IMR-90 (cell line): ENCODE results near the gene EDEM3. TPM values are rescaled to one million over a fixed set of nuclear protein-coding genes. Genes with fewer than 3 reads are reported as not detected.

Experiments used
- ATAC-seq: fragments of 200-7000 bp; cut with Tn5 transposase; 2 replicates; pipeline ENCODE4 v1.9.1; 2020; ENCODE audit warnings: low read depth, mild to moderate bottlenecking, moderate library complexity
- BruUV-seq: library from RNA; stranded (reverse); fragments of 400-500 nt; replicated peaks from 2 replicates; lab custom pipeline; 2021; lab: Mats Ljungman, UMichigan
- CTCF ChIA-PET: fragments of 300-600 bp; formaldehyde crosslinking; extraction: SDS; loops from one replicate; lab custom pipeline; 2021; ENCODE audit warnings: antibody characterized with exemption; lab: Yijun Ruan, JAX
- POLR2A ChIA-PET: fragments of 300-600 bp; sonication (Branson Sonifier 250); formaldehyde crosslinking; loops from one replicate; lab custom pipeline; 2022; ENCODE audit warnings: antibody characterized with exemption; ENCODE audit not compliant: unreplicated experiment; lab: Charles Lee
- DNase-seq: peaks from one replicate; pipeline ENCODE4 v3.0.0; 2013
- H2AFZ ChIP-seq: replicated peaks from 2 replicates; pipeline ENCODE3; 2013; ENCODE audit warnings: low read length, mild to moderate bottlenecking; ENCODE audit not compliant: poor library complexity
- H2AK5ac ChIP-seq: 2 replicates; pipeline ENCODE4 v1.6.1; 2013; ENCODE audit warnings: low read depth, low read length, inconsistent platforms
- H2AK9ac ChIP-seq: replicated peaks from 2 replicates; pipeline ENCODE3; 2013; ENCODE audit warnings: mild to moderate bottlenecking, low read depth, low read length, moderate library complexity; ENCODE audit not compliant: poor library complexity
- H2BK120ac ChIP-seq: 2 replicates; pipeline ENCODE4 v1.6.1; 2013; ENCODE audit warnings: low read depth, low read length, inconsistent platforms
- H2BK15ac ChIP-seq: 3 replicates; pipeline ENCODE4 v1.6.1; 2013; ENCODE audit warnings: low read depth, low read length, inconsistent platforms
- H2BK20ac ChIP-seq: 2 replicates; pipeline ENCODE4 v1.6.1; 2013; ENCODE audit warnings: low read depth, mild to moderate bottlenecking, inconsistent platforms, low read length, moderate library complexity
- H2BK5ac ChIP-seq: 2 replicates; pipeline ENCODE4 v1.6.1; 2013; ENCODE audit warnings: mild to moderate bottlenecking, low read depth, low read length, inconsistent platforms; ENCODE audit not compliant: poor library complexity, severe bottlenecking
- H3K14ac ChIP-seq: replicated peaks from 2 replicates; pipeline ENCODE4 v1.6.1; 2013; ENCODE audit warnings: low read depth, low read length, inconsistent platforms
- H3K18ac ChIP-seq: 2 replicates; pipeline ENCODE4 v1.6.1; 2013; ENCODE audit warnings: low read depth, low read length, control low read depth
- H3K23ac ChIP-seq: 2 replicates; pipeline ENCODE4 v1.6.1; 2013; ENCODE audit warnings: low read depth, low read length, inconsistent platforms
- H3K27ac ChIP-seq: 2 replicates; pipeline ENCODE4 v1.5.1; 2013; ENCODE audit warnings: mild to moderate bottlenecking, control low read depth, low read length; ENCODE audit not compliant: insufficient read depth
- H3K27me3 ChIP-seq: 2 replicates; pipeline ENCODE4 v1.6.1; 2013; ENCODE audit warnings: low read length; ENCODE audit not compliant: control insufficient read depth, insufficient read depth
- H3K36me3 ChIP-seq: 2 replicates; pipeline ENCODE4 v1.6.1; 2013; ENCODE audit warnings: low read length, mixed read lengths; ENCODE audit not compliant: control insufficient read depth, insufficient read depth
- H3K4ac ChIP-seq: 2 replicates; pipeline ENCODE4 v1.6.1; 2013; ENCODE audit warnings: low read depth, low read length, inconsistent platforms
- H3K4me1 ChIP-seq: 2 replicates; pipeline ENCODE4 v1.6.1; 2013; ENCODE audit warnings: low read length, mixed read lengths; ENCODE audit not compliant: control insufficient read depth, insufficient read depth
- H3K4me2 ChIP-seq: 2 replicates; pipeline ENCODE4 v1.6.1; 2013; ENCODE audit warnings: low read depth, mild to moderate bottlenecking, control low read depth, low read length, moderate library complexity
- H3K4me3 ChIP-seq: 2 replicates; pipeline ENCODE4 v1.5.1; 2013; ENCODE audit warnings: low read depth, mild to moderate bottlenecking, control low read depth, low read length, moderate library complexity; ENCODE audit not compliant: insufficient read depth
- H3K56ac ChIP-seq: 2 replicates; pipeline ENCODE4 v1.6.1; 2013; ENCODE audit warnings: low read length, inconsistent platforms; ENCODE audit not compliant: insufficient read depth; ENCODE audit errors: extremely low read depth
- H3K79me1 ChIP-seq, 2 experiments: 2 replicates each; pipeline ENCODE4 v1.6.1; 2013; ENCODE audit warnings: low read length in 2 of 2, inconsistent platforms in 1 of 2, low read depth in 1 of 2
- H3K9ac ChIP-seq: 2 replicates; pipeline ENCODE4 v1.6.1; 2013; ENCODE audit warnings: low read depth, low read length, control low read depth
- H3K9me1 ChIP-seq: 2 replicates; pipeline ENCODE4 v1.6.1; 2013; ENCODE audit warnings: low read length, inconsistent platforms; ENCODE audit not compliant: insufficient read depth
- H3K9me3 ChIP-seq: 2 replicates; pipeline ENCODE4 v1.6.1; 2013; ENCODE audit warnings: low read length; ENCODE audit not compliant: control insufficient read depth, insufficient read depth
- H4K20me1 ChIP-seq: 2 replicates; pipeline ENCODE4 v1.6.1; 2013; ENCODE audit warnings: low read length, inconsistent platforms; ENCODE audit not compliant: insufficient read depth
- H4K5ac ChIP-seq: 2 replicates; pipeline ENCODE4 v1.6.1; 2013; ENCODE audit warnings: mild to moderate bottlenecking, low read depth, low read length, control low read depth
- H4K8ac ChIP-seq, 2 experiments: 2 replicates each; pipeline ENCODE4 v1.6.1; 2013; ENCODE audit warnings: low read depth in 2 of 2, low read length in 2 of 2, control low read depth in 1 of 2, inconsistent platforms in 1 of 2
- H4K91ac ChIP-seq: 2 replicates; pipeline ENCODE4 v1.6.1; 2013; ENCODE audit warnings: low read depth, low read length, inconsistent platforms; ENCODE audit not compliant: insufficient read depth
- RCOR1 ChIP-seq: IDR thresholded peaks from 2 replicates; pipeline ENCODE4 v1.6.1; 2012; ENCODE audit warnings: mild to moderate bottlenecking, low read length, improper control_type of control experiment; ENCODE audit not compliant: insufficient replicate concordance
- WGBS, 2 experiments: methylation state at CpG; one replicate each; pipeline versions ENCODE4 v1.1.5 to v1.1.7; 2013; ENCODE audit warnings: missing lambda C conversion rate in 2 of 2; ENCODE audit not compliant: insufficient read length in 1 of 2; ENCODE audit errors: extremely low coverage in 2 of 2; 5-methylcytosine and 5-hydroxymethylcytosine counted together
- dilution Hi-C: fragments of 300-500 bp; cut with HindIII; formaldehyde crosslinking; loops from one replicate; pipeline ENCODE4 v1.14.3; 2018; ENCODE audit warnings: low sequenced_read_pairs; ENCODE audit not compliant: unreplicated experiment
- in situ Hi-C: fragments of 300-500 bp; cut with MboI; formaldehyde crosslinking; loops from 3 replicates; pipeline ENCODE4 v1.14.3; 2019; ENCODE audit warnings: low sequenced_read_pairs, inconsistent platforms, mixed read lengths
- intact Hi-C: fragments of 100-400 bp; cut with micrococcal nuclease; formaldehyde crosslinking; loops from 2 replicates; pipeline ENCODE4 v1.10.0; 2022
- polyA plus RNA-seq, 3 experiments: library from polyadenylated mRNA; depleted of rRNA; stranded (reverse); fragments of >200 nt; gene quantifications; 2 replicates each; pipeline ENCODE4 v1.2.3, GENCODE V29; 2012; ENCODE audit warnings: low replicate concordance in 1 of 3
- total RNA-seq: library from RNA; depleted of rRNA; stranded (reverse); fragments of >200 nt; gene quantifications from 2 replicates; pipeline ENCODE4 v1.2.3, GENCODE V29; 2012

EDEM3 gene
- total and polyA plus RNA-seq, 2 of the 4 experiments (the other 2 are of a cell fraction), result 17.5 to 29.9 TPM

GRCh38 chr1:184695023-184695422, 59.6 kb downstream of the EDEM3 start:
- Histone ChIP-seq H3K9me3 (no peaks in the 10 kb centered on the region), H3K56ac (no peak overlapping the region), H4K5ac (no peak overlapping the region), H2AK5ac (no peak overlapping the region), H3K9ac (no peak overlapping the region), H3K4me3 (no peak overlapping the region), H3K14ac (no peak overlapping the region), H4K20me1 (no peaks in the 10 kb centered on the region; the same call in 1 of the 2 replicates), H3K4me2 (no peak overlapping the region), H3K23ac (no peak overlapping the region), H3K27me3 (no peaks in the 10 kb centered on the region), H2AFZ (no peak overlapping the region), H4K91ac (no peak overlapping the region), H4K8ac (no peak overlapping the region), H3K9me1 (no peaks in the 10 kb centered on the region), H2BK20ac (no peak overlapping the region), H2BK120ac (no peak overlapping the region), H2BK5ac (no peak overlapping the region), H2BK15ac (no peak overlapping the region), H2AK9ac (no peak overlapping the region), H3K79me1 (0 out of 4 replicates have a peak, but pooled peaks cover 0 to 5% of the 10 kb centered on the region in 2 experiments), H3K18ac (no peak overlapping the region), H3K4me1 (peaks cover 3% of the 10 kb centered on the region; the same call in 1 of the 2 replicates), H3K4ac (no peak overlapping the region), H3K36me3 (peaks cover 3% of the 10 kb centered on the region; the same call in 1 of the 2 replicates), H3K27ac (no peak overlapping the region)
- peak; percentile 37; the same call in 1 of the 2 replicates for ATAC-seq
- in situ Hi-C loops, result no loop called here
- no CpG with 5 or more reads among the region's 5 CpGs for WGBS, 2 experiments
- ChIA-PET POLR2A (no interaction called here), CTCF (interaction anchor here (0.8 kb wide), 1 partner anchor 10 kb away, joined by 3 read pairs; no protein-coding TSS in a partner anchor)
- intact Hi-C loops, result loop anchor here (10.0 kb wide), 1 partner anchor 750 kb away; no protein-coding TSS in a partner anchor
- BruUV-seq, result no TSS peak
- peak; percentile 40 for DNase-seq
- TF ChIP-seq RCOR1, result no peak
- dilution Hi-C loops, result no loop called here
